T-cell (primary cell): ENCODE results near the gene PRPF38A. TPM values are rescaled to one million over a fixed set of nuclear protein-coding genes. Genes with fewer than 3 reads are reported as not detected.

Experiments
- ATAC-seq, 4 experiments: fragments of 200-7000 bp in 3 of 4; fragments of 150-1000 bp in 1 of 4; cut with Tn5 transposase; replicated peaks in 1 of 4; 1 replicate in 3 of 4; 2 replicates in 1 of 4; pipeline ENCODE4 v1.10.0; 2021; ENCODE audit warnings: moderate library complexity in 3 of 4, mild to moderate bottlenecking in 2 of 4, moderate number of reproducible peaks in 1 of 4
- CTCF ChIA-PET, 2 donors: fragments of 300-600 bp; sonication (Branson Sonifier 250); formaldehyde crosslinking; loops; one replicate each; lab custom pipeline; 2022; ENCODE audit warnings: antibody characterized with exemption in 2 of 2; lab: Charles Lee
- POLR2A ChIA-PET, 2 donors: fragments of 300-600 bp; sonication (Branson Sonifier 250); formaldehyde crosslinking; loops; one replicate each; lab custom pipeline; 2022; ENCODE audit warnings: antibody characterized with exemption in 2 of 2; lab: Charles Lee
- DNase-seq, 35 experiments: peaks; one replicate each; pipeline versions ENCODE4 v3.0.0 to v3.0.0-alpha.2; 2013 to 2023
- H3K27ac ChIP-seq: one replicate; pipeline ENCODE4 v1.5.1; 2013; ENCODE audit warnings: low read length
- H3K27me3 ChIP-seq, 2 experiments: replicated peaks in 1 of 2; 1 replicate in 1 of 2; 2 replicates in 1 of 2; pipeline versions ENCODE4 v1.6.1 to v1.7.0; 2013; ENCODE audit warnings: low read length in 1 of 2, mixed read lengths in 1 of 2; ENCODE audit not compliant: control insufficient read depth in 2 of 2, insufficient read depth in 2 of 2; ENCODE audit errors: extremely low read depth in 1 of 2
- H3K36me3 ChIP-seq, 2 donors: 1 replicate in 1 of 2; 2 replicates in 1 of 2; pipeline versions ENCODE4 v1.6.1 to v1.7.0; 2013; ENCODE audit warnings: low read length in 1 of 2; ENCODE audit not compliant: control insufficient read depth in 2 of 2, insufficient read depth in 1 of 2; ENCODE audit errors: extremely low read depth in 1 of 2
- H3K4me1 ChIP-seq, 2 experiments: 1 replicate in 1 of 2; 2 replicates in 1 of 2; pipeline versions ENCODE4 v1.6.1 to v1.7.0; 2013; ENCODE audit warnings: low read length in 2 of 2, mixed read lengths in 1 of 2; ENCODE audit not compliant: insufficient read depth in 2 of 2, control insufficient read depth in 1 of 2; ENCODE audit errors: extremely low read depth in 1 of 2
- H3K4me3 ChIP-seq, 2 donors: 1 replicate in 1 of 2; 2 replicates in 1 of 2; pipeline versions ENCODE4 v1.5.1 to v1.7.0; 2013; ENCODE audit warnings: mild to moderate bottlenecking in 2 of 2, low read length in 1 of 2, moderate library complexity in 1 of 2; ENCODE audit not compliant: control insufficient read depth in 1 of 2; ENCODE audit errors: extremely low read depth in 1 of 2
- H3K9me3 ChIP-seq: 2 replicates; pipeline ENCODE4 v1.7.0; 2013
- H3K27ac Mint-ChIP-seq, 2 donors: one replicate each; pipeline ENCODE4 v1.8.0; 2020 to 2021; ENCODE audit warnings: mild to moderate bottlenecking in 2 of 2, mixed read lengths in 2 of 2
- H3K27me3 Mint-ChIP-seq, 2 donors: one replicate each; pipeline ENCODE4 v1.8.0; 2021 to 2022; ENCODE audit warnings: mixed read lengths in 2 of 2
- H3K36me3 Mint-ChIP-seq: one replicate; pipeline ENCODE4 v1.8.0; 2021; ENCODE audit warnings: mixed read lengths
- H3K4me1 Mint-ChIP-seq, 3 donors: one replicate each; pipeline ENCODE4 v1.8.0; 2020 to 2022; ENCODE audit warnings: mixed read lengths in 3 of 3, mild to moderate bottlenecking in 1 of 3
- H3K4me3 Mint-ChIP-seq, 3 donors: one replicate each; pipeline ENCODE4 v1.8.0; 2020 to 2022; ENCODE audit warnings: mild to moderate bottlenecking in 3 of 3, mixed read lengths in 3 of 3, moderate library complexity in 3 of 3
- H3K9me3 Mint-ChIP-seq, 3 donors: one replicate each; pipeline ENCODE4 v1.8.0; 2020 to 2022; ENCODE audit warnings: mixed read lengths in 3 of 3
- WGBS: methylation state at CpG from one replicate; pipeline ENCODE4 v1.1.5; 2013; ENCODE audit warnings: missing lambda C conversion rate; ENCODE audit not compliant: insufficient coverage; 5-methylcytosine and 5-hydroxymethylcytosine counted together
- total RNA-seq, 35 experiments: library from RNA in 6 of 35; stranded (reverse) in 6 of 35; fragments of 120-200 nt in 1 of 35; gene quantifications; one replicate each; pipeline versions ENCODE4 v1.2.1 to v1.2.4 and lab custom pipeline; 2013 to 2026

The PRPF38A gene
- total RNA-seq, 5 donors from 2014 or later (not counting 1 experiment from before 2014, with no cell fraction given), result 58.6 to 66.1 (median 64.7) TPM

DNA sequence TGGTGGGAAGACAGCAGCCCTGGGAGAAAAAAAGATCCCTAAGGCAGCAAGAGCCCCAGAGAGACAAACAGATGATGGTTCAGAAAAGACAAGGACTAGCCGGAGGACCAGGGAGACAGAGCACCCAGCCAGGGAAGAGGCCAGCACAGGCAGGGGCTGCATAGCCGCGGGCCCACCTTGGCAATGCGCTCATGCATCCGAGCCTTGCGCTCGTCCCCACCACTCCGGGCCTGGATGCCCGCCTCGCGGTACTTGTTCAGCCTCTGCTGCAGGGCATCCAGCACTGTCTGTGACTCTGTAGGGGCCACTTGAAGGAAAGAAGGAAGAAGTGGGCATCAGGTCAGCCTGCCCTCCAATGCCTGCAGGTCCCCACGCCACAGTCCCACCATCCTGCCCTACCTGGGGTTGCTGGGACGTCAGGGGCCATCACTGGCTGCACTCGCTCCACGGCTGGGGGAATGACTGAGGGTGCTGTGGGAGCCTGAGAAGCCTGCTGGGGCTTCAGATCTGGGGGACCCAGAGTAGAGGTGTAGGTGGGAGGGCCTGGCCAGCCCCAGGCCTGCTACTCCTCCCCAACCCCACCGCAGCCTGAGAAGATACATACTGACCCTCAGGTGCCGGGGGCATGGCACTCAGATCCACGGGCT is 45.4 kb upstream of the PRPF38A start:
- no peaks in the 10 kb centered on the region for H3K27me3 ChIP-seq
- Mint-ChIP-seq H3K4me1 (peaks cover 9 to 17% (median 14%) of the 10 kb centered on the region in 3 donors), H3K27me3 (no peaks in the 10 kb centered on the region), H3K36me3 (peaks cover 63% of the 10 kb centered on the region), H3K27ac (peak overlapping the region in 1 of 2 donors; percentile 36), H3K4me3 (no peak overlapping the region), H3K9me3 (no peaks in the 10 kb centered on the region)
- CTCF ChIA-PET, result no interaction called here
- DNase-seq (no peak), ATAC-seq (no peak)
- peaks cover 0 to 20% of the 10 kb centered on the region in 2 experiments for H3K4me1 ChIP-seq
- peaks cover 48 to 97% of the 10 kb centered on the region in 2 donors for H3K36me3 ChIP-seq
- POLR2A ChIA-PET, result no interaction called here
- no peak overlapping the region for H3K4me3 ChIP-seq
- H3K27ac ChIP-seq, result no peak overlapping the region
- H3K9me3 ChIP-seq, result no peaks in the 10 kb centered on the region
- WGBS, result 100% methylated on average over 1 of the region's 18 CpGs

DNA sequence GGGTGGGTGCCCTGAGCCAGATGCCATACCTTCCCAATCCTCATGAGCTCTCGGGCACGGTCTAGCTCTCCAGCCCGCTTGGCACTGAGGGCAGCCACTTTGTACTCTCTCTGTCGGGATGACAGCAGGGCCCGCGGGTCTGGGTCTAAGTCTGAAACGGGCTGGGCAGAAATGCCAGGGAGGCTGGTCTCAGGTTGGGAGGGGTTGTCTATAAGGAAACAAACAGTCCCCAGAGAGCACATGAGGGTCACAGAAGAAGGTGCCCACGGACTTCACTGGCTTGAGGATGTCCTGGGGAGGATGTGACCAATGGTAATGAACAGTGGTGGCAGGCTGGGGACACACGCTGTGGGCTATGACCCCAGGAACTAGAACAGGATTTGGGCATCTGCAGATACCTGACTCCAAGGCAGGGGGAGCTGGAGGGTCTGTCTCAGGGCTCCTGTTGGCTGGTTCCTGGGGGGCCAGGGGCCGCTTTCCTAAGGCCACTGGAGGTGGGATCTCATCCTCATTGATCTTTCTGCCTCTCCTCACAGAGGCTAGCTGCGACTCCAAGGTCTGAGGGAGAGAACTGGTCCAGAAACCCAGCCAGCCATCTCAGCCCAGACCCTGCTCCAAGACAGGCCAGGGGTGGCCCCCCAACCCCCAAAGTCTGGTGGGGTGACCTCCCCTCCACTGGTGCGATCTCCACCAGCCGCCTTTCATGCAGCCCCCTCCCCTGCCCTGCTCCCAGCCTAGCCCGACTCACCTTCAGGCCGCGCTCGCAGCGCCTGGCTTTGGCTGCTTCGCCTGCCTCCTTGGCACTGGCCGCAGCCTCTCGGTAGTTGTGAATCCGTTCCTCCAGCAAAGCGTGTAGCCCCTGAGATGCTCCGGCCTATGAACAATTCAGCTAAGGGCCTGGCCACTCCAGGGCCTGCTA is 44.5 kb upstream of the PRPF38A start:
- WGBS, result 97% methylated on average over 20 of the region's 24 CpGs

GRCh38 chr1:52360595-52360968 is 43.8 kb upstream of the PRPF38A start:
- ATAC-seq (no peak), DNase-seq (no peak)
- Mint-ChIP-seq H3K4me3 (no peak overlapping the region), H3K27ac (no peak overlapping the region), H3K4me1 (peaks cover 25 to 32% (median 30%) of the 10 kb centered on the region in 3 donors), H3K9me3 (no peaks in the 10 kb centered on the region), H3K36me3 (peaks cover 53% of the 10 kb centered on the region), H3K27me3 (no peaks in the 10 kb centered on the region)
- Histone ChIP-seq H3K27ac (no peak overlapping the region), H3K9me3 (no peaks in the 10 kb centered on the region), H3K4me1 (peaks cover 7 to 35% of the 10 kb centered on the region in 2 experiments), H3K4me3 (no peak overlapping the region), H3K27me3 (no peaks in the 10 kb centered on the region), H3K36me3 (peaks cover 41 to 83% of the 10 kb centered on the region in 2 donors)
- POLR2A ChIA-PET, result no interaction called here
- CTCF ChIA-PET, result no interaction called here
- 99% methylated on average over 7 of the region's 7 CpGs for WGBS

More for the DNA sequence above, 44.5 kb upstream of the PRPF38A start:
- Histone ChIP-seq H3K4me3 (no peak overlapping the region), H3K9me3 (no peaks in the 10 kb centered on the region), H3K36me3 (peaks cover 47 to 89% of the 10 kb centered on the region in 2 donors), H3K27me3 (no peaks in the 10 kb centered on the region), H3K27ac (no peak overlapping the region), H3K4me1 (peaks cover 4 to 30% of the 10 kb centered on the region in 2 experiments)
- DNase-seq (no peak), ATAC-seq (no peak)
- ChIA-PET CTCF (no interaction called here), POLR2A (no interaction called here)
- no peaks in the 10 kb centered on the region for H3K9me3 Mint-ChIP-seq
- H3K27ac Mint-ChIP-seq, result no peak overlapping the region
- no peaks in the 10 kb centered on the region for H3K27me3 Mint-ChIP-seq
- H3K4me3 Mint-ChIP-seq, result no peak overlapping the region
- peaks cover 60% of the 10 kb centered on the region for H3K36me3 Mint-ChIP-seq
- H3K4me1 Mint-ChIP-seq, result peaks cover 18 to 26% (median 23%) of the 10 kb centered on the region in 3 donors

DNA sequence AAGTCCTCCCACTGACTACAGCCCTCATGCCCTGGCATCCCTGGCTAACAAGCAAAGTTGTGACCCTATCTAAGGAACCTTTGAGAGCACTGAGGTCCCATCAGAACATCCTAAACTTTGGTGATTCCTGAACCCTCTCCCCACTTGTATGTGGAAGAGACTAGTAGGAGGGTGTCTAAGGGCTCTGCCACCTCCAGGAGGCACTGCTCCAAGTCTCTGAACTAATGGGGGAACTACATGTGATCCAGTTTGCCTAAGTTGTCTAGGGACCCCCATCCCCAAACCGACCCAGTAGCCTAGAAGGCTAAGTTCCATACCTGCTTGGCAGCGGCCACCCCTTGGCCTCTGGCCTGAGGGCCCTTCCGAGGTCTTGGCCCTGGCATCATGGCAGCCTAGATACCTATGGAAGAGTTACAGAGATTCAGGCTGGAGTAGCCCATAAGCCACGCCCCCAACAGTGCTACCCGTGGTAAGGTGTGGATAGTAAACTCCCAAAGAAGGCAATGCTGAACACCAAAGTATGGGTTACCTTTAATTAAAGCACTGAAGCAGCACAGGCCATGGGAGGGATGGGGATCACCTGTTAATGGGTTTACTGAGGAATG is 40.1 kb upstream of the PRPF38A start:
- ChIA-PET CTCF (interaction anchor here in 1 of 2 donors (1.2 kb wide), 1 partner anchor 40 kb away, joined by 5 read pairs; the partner anchor contains the start of genes ORC1 and PRPF38A), POLR2A (interaction anchor here (0.7 to 0.9 kb wide), 2 partner anchors 40 to 1707 kb away, joined by 3 read pairs; partner anchors contain the start of genes ORC1 (in 1 of the 2) and PRPF38A (in 1 of the 2))
- DNase-seq (peak in 2 of 35 experiments; percentile 14 to 21), ATAC-seq (no peak)
- WGBS, result 100% methylated on average over 1 of the region's 5 CpGs
- H3K4me3 Mint-ChIP-seq, result peak overlapping the region; percentile 93 to 96 (median 93)
- Histone ChIP-seq H3K4me3 (peak overlapping the region in 1 of 2 donors; percentile 78), H3K27me3 (no peaks in the 10 kb centered on the region), H3K9me3 (no peaks in the 10 kb centered on the region), H3K4me1 (peaks cover 18 to 57% of the 10 kb centered on the region in 2 experiments), H3K36me3 (peaks cover 19 to 45% of the 10 kb centered on the region in 2 donors), H3K27ac (peak overlapping the region; percentile 80)
- peak overlapping the region; percentile 74 to 93 for H3K27ac Mint-ChIP-seq
- H3K36me3 Mint-ChIP-seq, result peaks cover 24% of the 10 kb centered on the region
- no peaks in the 10 kb centered on the region for H3K27me3 Mint-ChIP-seq
- H3K9me3 Mint-ChIP-seq, result no peaks in the 10 kb centered on the region
- peaks cover 39 to 56% (median 55%) of the 10 kb centered on the region in 3 donors for H3K4me1 Mint-ChIP-seq

- Mint-ChIP-seq H3K4me3 (peak overlapping the region; percentile 93 to 96 (median 93)), H3K9me3 (no peaks in the 10 kb centered on the region), H3K27me3 (no peaks in the 10 kb centered on the region), H3K4me1 (peaks cover 39 to 57% (median 56%) of the 10 kb centered on the region in 3 donors), H3K27ac (peak overlapping the region; percentile 93 to 94), H3K36me3 (peaks cover 19% of the 10 kb centered on the region)
- H3K9me3 ChIP-seq, result no peaks in the 10 kb centered on the region
- H3K27me3 ChIP-seq, result no peaks in the 10 kb centered on the region
- H3K4me1 ChIP-seq, result peaks cover 18 to 57% of the 10 kb centered on the region in 2 experiments
- H3K4me3 ChIP-seq, result peak overlapping the region; percentile 74 to 78
- H3K36me3 ChIP-seq, result peaks cover 12 to 36% of the 10 kb centered on the region in 2 donors
- ChIA-PET CTCF (interaction anchor here in 1 of 2 donors (1.2 kb wide), 1 partner anchor 39 kb away, joined by 5 read pairs; the partner anchor contains the start of genes ORC1 and PRPF38A), POLR2A (interaction anchor here (0.6 to 0.9 kb wide), 2 partner anchors 9 to 39 kb away, joined by 3 to 4 read pairs; partner anchors contain the start of genes ORC1 (in 1 of the 2) and PRPF38A (in 1 of the 2))
- 11% methylated on average over 21 of the region's 22 CpGs for WGBS
- peak overlapping the region; percentile 80 for H3K27ac ChIP-seq
- DNase-seq (peak in 4 of 35 experiments; percentile 7 to 26 (median 13)), ATAC-seq (no peak)
Measured at GRCh38 chr1:52365071-52365745, 39.2 kb upstream of the PRPF38A start.
